Measurements from ENCODE around the gene SMYD3.

The SMYD3 gene

GRCh38 chr1:246390855-246391254 is 116.2 kb downstream of the SMYD3 start:
- Histone ChIP-seq H3K4me1 (ENCODE audit: control insufficient read depth, insufficient read depth, low read length, unreplicated experiment) (no peaks in the 10 kb centered on the region), H2AFZ (ENCODE audit: low read length, unreplicated experiment) (no peak overlapping the region), H3K27me3 (ENCODE audit: insufficient read depth, low read length) (no peaks in the 10 kb centered on the region), H3K79me2 (ENCODE audit: control insufficient read depth, insufficient read depth, low read length, unreplicated experiment) (no peaks in the 10 kb centered on the region), H3K27ac (ENCODE audit: low read depth, low read length) (no peak overlapping the region), H3K36me3 (ENCODE audit: insufficient read depth, low read length) (peaks cover 6% of the 10 kb centered on the region), H3K4me3 (ENCODE audit: low read depth, low read length) (no peak overlapping the region)

- peaks cover 2% of the 10 kb centered on the region for H3K79me2 ChIP-seq (ENCODE audit: control insufficient read depth, insufficient read depth, low read length, unreplicated experiment)
- no peaks in the 10 kb centered on the region for H3K27me3 ChIP-seq (ENCODE audit: insufficient read depth, low read length)
- H3K27ac ChIP-seq (ENCODE audit: low read depth, low read length) = no peak overlapping the region
- H3K4me1 ChIP-seq (ENCODE audit: control insufficient read depth, insufficient read depth, low read length, unreplicated experiment) = no peaks in the 10 kb centered on the region
- no peaks in the 10 kb centered on the region for H3K36me3 ChIP-seq (ENCODE audit: insufficient read depth, low read length)
- H2AFZ ChIP-seq (ENCODE audit: low read length, unreplicated experiment) = no peak overlapping the region
- no peak overlapping the region for H3K4me3 ChIP-seq (ENCODE audit: low read depth, low read length)
These were observed 122.5 kb downstream of the SMYD3 start for GRCh38 chr1:246384616-246385015.

GRCh38 chr1:246383791-246384190 is 123.3 kb downstream of the SMYD3 start:
- Histone ChIP-seq H3K79me2 (ENCODE audit: control insufficient read depth, insufficient read depth, low read length, unreplicated experiment) (peaks cover 2% of the 10 kb centered on the region), H2AFZ (ENCODE audit: low read length, unreplicated experiment) (no peak overlapping the region), H3K4me3 (ENCODE audit: low read depth, low read length) (no peak overlapping the region), H3K27me3 (ENCODE audit: insufficient read depth, low read length) (no peaks in the 10 kb centered on the region), H3K36me3 (ENCODE audit: insufficient read depth, low read length) (no peaks in the 10 kb centered on the region), H3K4me1 (ENCODE audit: control insufficient read depth, insufficient read depth, low read length, unreplicated experiment) (no peaks in the 10 kb centered on the region), H3K27ac (ENCODE audit: low read depth, low read length) (no peak overlapping the region)

GRCh38 chr1:246383239-246383589 is 123.9 kb downstream of the SMYD3 start:
- H3K4me3 ChIP-seq (ENCODE audit: low read depth, low read length) = no peak overlapping the region
- H3K36me3 ChIP-seq (ENCODE audit: insufficient read depth, low read length) = no peaks in the 10 kb centered on the region
- H3K79me2 ChIP-seq (ENCODE audit: control insufficient read depth, insufficient read depth, low read length, unreplicated experiment) = peaks cover 2% of the 10 kb centered on the region
- H3K27ac ChIP-seq (ENCODE audit: low read depth, low read length) = no peak overlapping the region
- H2AFZ ChIP-seq (ENCODE audit: low read length, unreplicated experiment) = no peak overlapping the region
- H3K4me1 ChIP-seq (ENCODE audit: control insufficient read depth, insufficient read depth, low read length, unreplicated experiment) = no peaks in the 10 kb centered on the region
- no peaks in the 10 kb centered on the region for H3K27me3 ChIP-seq (ENCODE audit: insufficient read depth, low read length)

- Histone ChIP-seq H3K79me2 (ENCODE audit: control insufficient read depth, insufficient read depth, low read length, unreplicated experiment) (peaks cover 2% of the 10 kb centered on the region), H3K4me3 (ENCODE audit: low read depth, low read length) (no peak overlapping the region), H3K36me3 (ENCODE audit: insufficient read depth, low read length) (no peaks in the 10 kb centered on the region), H2AFZ (ENCODE audit: low read length, unreplicated experiment) (no peak overlapping the region), H3K27me3 (ENCODE audit: insufficient read depth, low read length) (no peaks in the 10 kb centered on the region), H3K4me1 (ENCODE audit: control insufficient read depth, insufficient read depth, low read length, unreplicated experiment) (no peaks in the 10 kb centered on the region), H3K27ac (ENCODE audit: low read depth, low read length) (no peak overlapping the region)
These were observed 124.4 kb downstream of the SMYD3 start for GRCh38 chr1:246382589-246383238.

- Histone ChIP-seq H2AFZ (ENCODE audit: low read length, unreplicated experiment) (no peak overlapping the region), H3K27ac (ENCODE audit: low read depth, low read length) (no peak overlapping the region), H3K79me2 (ENCODE audit: control insufficient read depth, insufficient read depth, low read length, unreplicated experiment) (peaks cover 2% of the 10 kb centered on the region), H3K4me3 (ENCODE audit: low read depth, low read length) (no peak overlapping the region), H3K27me3 (ENCODE audit: insufficient read depth, low read length) (no peaks in the 10 kb centered on the region), H3K36me3 (ENCODE audit: insufficient read depth, low read length) (no peaks in the 10 kb centered on the region), H3K4me1 (ENCODE audit: control insufficient read depth, insufficient read depth, low read length, unreplicated experiment) (no peaks in the 10 kb centered on the region)
These were observed 125.6 kb downstream of the SMYD3 start for GRCh38 chr1:246381452-246381851.

- Histone ChIP-seq H3K79me2 (ENCODE audit: control insufficient read depth, insufficient read depth, low read length, unreplicated experiment) (peaks cover 2% of the 10 kb centered on the region), H3K4me1 (ENCODE audit: control insufficient read depth, insufficient read depth, low read length, unreplicated experiment) (no peaks in the 10 kb centered on the region), H3K4me3 (ENCODE audit: low read depth, low read length) (no peak overlapping the region)
These were observed 129.4 kb downstream of the SMYD3 start for GRCh38 chr1:246377625-246378153.

GRCh38 chr1:246373828-246374569 is 133.1 kb downstream of the SMYD3 start:
- Histone ChIP-seq H2AFZ (ENCODE audit: low read length, unreplicated experiment) (no peak overlapping the region), H3K36me3 (ENCODE audit: insufficient read depth, low read length) (no peaks in the 10 kb centered on the region), H3K27ac (ENCODE audit: low read depth, low read length) (no peak overlapping the region), H3K4me1 (ENCODE audit: control insufficient read depth, insufficient read depth, low read length, unreplicated experiment) (no peaks in the 10 kb centered on the region), H3K27me3 (ENCODE audit: insufficient read depth, low read length) (no peaks in the 10 kb centered on the region), H3K79me2 (ENCODE audit: control insufficient read depth, insufficient read depth, low read length, unreplicated experiment) (no peaks in the 10 kb centered on the region), H3K4me3 (ENCODE audit: low read depth, low read length) (no peak overlapping the region)

More at GRCh38 chr1:246377625-246378153, 129.4 kb downstream of the SMYD3 start:
- Histone ChIP-seq H3K27ac (ENCODE audit: low read depth, low read length) (no peak overlapping the region), H3K36me3 (ENCODE audit: insufficient read depth, low read length) (no peaks in the 10 kb centered on the region), H3K27me3 (ENCODE audit: insufficient read depth, low read length) (no peaks in the 10 kb centered on the region), H2AFZ (ENCODE audit: low read length, unreplicated experiment) (no peak overlapping the region)

- Histone ChIP-seq H3K4me3 (ENCODE audit: low read depth, low read length) (no peak overlapping the region), H3K27ac (ENCODE audit: low read depth, low read length) (no peak overlapping the region), H3K4me1 (ENCODE audit: control insufficient read depth, insufficient read depth, low read length, unreplicated experiment) (no peaks in the 10 kb centered on the region), H3K79me2 (ENCODE audit: control insufficient read depth, insufficient read depth, low read length, unreplicated experiment) (no peaks in the 10 kb centered on the region), H3K36me3 (ENCODE audit: insufficient read depth, low read length) (no peaks in the 10 kb centered on the region), H3K27me3 (ENCODE audit: insufficient read depth, low read length) (no peaks in the 10 kb centered on the region), H2AFZ (ENCODE audit: low read length, unreplicated experiment) (no peak overlapping the region)
These were observed 134.5 kb downstream of the SMYD3 start for GRCh38 chr1:246372559-246372958.

GRCh38 chr1:246367041-246367440 is 140.0 kb downstream of the SMYD3 start:
- H3K4me3 ChIP-seq (ENCODE audit: low read depth, low read length) = no peak overlapping the region
- H3K27ac ChIP-seq (ENCODE audit: low read depth, low read length) = no peak overlapping the region
- no peaks in the 10 kb centered on the region for H3K27me3 ChIP-seq (ENCODE audit: insufficient read depth, low read length)
- H3K36me3 ChIP-seq (ENCODE audit: insufficient read depth, low read length) = no peaks in the 10 kb centered on the region
- H3K4me1 ChIP-seq (ENCODE audit: control insufficient read depth, insufficient read depth, low read length, unreplicated experiment) = no peaks in the 10 kb centered on the region
- no peak overlapping the region for H2AFZ ChIP-seq (ENCODE audit: low read length, unreplicated experiment)
- no peaks in the 10 kb centered on the region for H3K79me2 ChIP-seq (ENCODE audit: control insufficient read depth, insufficient read depth, low read length, unreplicated experiment)

- H3K4me1 ChIP-seq (ENCODE audit: control insufficient read depth, insufficient read depth, low read length, unreplicated experiment) = no peaks in the 10 kb centered on the region
- no peak overlapping the region for H3K4me3 ChIP-seq (ENCODE audit: low read depth, low read length)
- H3K27ac ChIP-seq (ENCODE audit: low read depth, low read length) = no peak overlapping the region
- no peaks in the 10 kb centered on the region for H3K36me3 ChIP-seq (ENCODE audit: insufficient read depth, low read length)
- H2AFZ ChIP-seq (ENCODE audit: low read length, unreplicated experiment) = no peak overlapping the region
- H3K79me2 ChIP-seq (ENCODE audit: control insufficient read depth, insufficient read depth, low read length, unreplicated experiment) = no peaks in the 10 kb centered on the region
- H3K27me3 ChIP-seq (ENCODE audit: insufficient read depth, low read length) = no peaks in the 10 kb centered on the region
These were observed 141.4 kb downstream of the SMYD3 start for GRCh38 chr1:246365708-246366107.
